Iris pigment epithelial cell (primary cell): Measurements from ENCODE around the gene CLTA.
"Not testable (repeated sequence)": the region's sequence is repeated elsewhere in the genome, so short reads cannot be mapped to it uniquely, and the experiment has no call there.

Source experiments
- DNase-seq: peaks from one replicate; pipeline ENCODE4 v3.0.0-alpha.2; 2011; ENCODE audit warnings: low read depth

Gene CLTA

DNA sequence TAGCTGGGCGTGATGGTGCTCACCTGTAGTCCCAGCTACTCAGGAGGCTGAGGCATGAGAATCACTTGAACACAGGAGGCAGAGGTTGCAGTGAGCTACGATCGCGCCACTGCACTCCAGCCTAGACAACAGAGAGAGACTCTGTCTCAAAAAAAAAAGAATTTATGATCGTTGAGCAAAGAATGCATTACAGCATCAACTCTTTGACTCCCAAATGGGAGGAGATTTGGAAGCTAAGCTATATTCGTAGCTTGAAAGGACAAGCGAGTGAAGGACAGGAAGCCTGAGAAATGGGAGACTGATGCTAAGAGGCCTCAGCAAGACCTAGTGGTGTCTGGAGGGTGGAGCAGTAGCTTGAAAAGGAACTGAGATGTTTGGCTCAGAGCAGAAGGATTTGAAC, 31.8 kb upstream of the CLTA start:
- DNase-seq = no peak

DNA sequence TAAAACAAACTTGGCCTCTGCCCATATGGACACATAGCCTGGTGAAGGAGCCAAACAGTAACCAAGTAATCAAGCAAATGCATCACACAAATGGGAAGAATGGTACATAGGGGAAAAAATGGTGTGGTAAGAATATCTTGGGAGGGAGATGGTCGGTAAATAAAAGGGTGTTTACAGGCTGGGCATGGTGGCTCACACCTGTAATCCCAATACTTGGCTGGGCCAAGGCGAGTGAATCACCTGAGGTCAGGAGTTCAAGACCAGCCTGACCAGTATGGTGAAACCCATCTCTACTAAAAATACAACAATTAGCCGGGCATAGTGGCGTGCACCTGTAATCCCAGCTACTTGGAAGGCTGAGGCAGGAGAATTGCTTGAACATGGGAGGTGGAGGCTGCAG, 31.2 kb upstream of the CLTA start:
- DNase-seq = not testable (repeated sequence)

DNA sequence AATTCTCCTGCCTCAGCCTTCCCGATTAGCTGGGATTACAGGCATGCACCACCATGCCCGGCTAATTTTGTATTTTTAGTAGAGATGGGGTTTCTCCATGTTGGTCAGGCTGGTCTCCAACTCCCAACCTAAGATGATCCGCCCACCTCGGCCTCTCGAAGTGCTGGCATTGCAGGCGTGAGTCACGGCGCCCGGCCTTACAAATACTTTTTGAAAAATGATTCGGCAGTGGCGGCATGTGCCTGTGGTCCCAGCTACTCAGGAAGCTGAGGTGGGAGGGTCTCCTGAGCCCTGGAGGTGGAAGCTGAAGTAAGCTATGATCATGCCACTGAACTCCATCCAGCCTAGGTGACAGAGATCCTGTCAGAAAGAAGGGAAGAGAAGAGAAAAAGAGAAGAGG, 30.6 kb upstream of the CLTA start:
- not testable (repeated sequence) for DNase-seq

DNA sequence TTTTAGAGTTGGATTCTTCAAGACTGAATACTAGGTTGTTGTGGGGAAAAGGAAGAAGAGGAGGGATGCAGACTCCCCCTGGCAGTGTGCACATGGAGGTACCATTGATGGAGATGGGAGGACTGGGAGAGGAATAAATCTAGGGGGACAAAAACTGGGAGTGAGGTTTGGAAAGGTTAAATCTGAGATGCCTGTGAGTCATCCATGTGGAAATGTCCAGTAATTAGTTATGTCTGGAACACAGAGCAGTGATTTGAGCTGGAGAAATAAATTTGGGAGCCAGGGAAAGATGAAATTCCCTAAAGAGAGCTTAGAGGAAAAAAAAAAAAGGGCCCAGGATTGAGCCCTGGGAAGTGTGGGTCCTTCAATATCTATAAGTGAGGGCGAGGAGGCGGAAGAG, 29.5 kb upstream of the CLTA start:
- no peak for DNase-seq

DNA sequence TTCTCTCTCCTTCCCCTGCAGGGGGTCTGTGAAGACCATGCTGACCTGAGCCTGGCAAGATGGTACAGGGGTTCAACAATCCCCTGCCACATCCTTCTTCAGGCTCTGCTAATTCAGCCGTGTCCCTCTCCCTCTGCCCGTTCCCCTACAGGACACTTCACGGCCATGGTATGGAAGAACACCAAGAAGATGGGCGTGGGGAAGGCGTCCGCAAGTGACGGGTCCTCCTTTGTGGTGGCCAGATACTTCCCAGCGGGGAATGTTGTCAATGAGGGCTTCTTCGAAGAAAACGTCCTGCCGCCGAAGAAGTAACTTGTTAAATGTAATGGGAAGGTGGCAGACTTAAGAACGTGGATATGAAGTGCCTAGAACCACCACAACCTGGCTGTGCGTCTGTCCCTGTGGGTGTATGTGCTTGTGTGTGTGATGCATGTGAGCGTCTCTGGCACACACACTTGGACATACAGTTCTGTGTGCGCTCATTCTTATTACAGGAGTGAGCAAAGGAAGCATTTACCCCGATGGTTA, 28.4 kb upstream of the CLTA start:
- DNase-seq = no peak

DNA sequence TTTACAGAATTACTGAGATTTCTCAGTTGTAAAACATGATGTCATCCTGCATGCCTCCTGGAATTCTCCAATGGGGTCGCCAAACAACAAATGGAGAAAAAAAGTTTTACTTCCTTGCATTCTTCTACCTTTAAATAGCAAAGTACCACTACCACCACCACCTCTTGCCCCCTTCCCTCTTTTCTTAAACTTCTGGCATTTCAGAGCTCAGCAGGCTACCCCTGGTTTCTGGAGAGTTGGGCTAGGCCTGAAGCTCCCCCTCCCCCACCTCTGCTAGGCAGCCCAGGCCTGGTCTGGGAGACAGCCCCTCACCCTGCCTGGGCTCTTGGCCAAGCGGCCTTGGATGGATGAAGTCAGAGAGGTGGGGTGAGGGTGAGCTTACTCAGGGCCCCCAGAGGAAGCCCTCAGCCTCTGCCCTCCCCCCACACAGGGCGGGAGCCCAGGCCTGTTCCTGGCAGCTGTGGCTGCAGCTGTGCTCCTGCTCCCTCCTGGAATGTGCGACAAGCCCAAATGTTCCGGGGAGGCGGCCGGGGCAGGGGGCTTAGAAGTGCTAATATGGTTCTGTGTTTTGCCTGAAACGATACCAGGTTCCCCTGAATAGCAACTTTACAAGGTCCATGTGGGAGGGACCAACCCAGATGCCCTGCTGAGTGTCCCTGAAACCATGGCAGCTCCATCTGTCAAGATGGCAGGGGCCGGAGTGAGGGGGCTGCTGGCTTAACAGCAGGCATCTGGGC, 27.5 kb upstream of the CLTA start:
- DNase-seq = peak; percentile 72

DNA sequence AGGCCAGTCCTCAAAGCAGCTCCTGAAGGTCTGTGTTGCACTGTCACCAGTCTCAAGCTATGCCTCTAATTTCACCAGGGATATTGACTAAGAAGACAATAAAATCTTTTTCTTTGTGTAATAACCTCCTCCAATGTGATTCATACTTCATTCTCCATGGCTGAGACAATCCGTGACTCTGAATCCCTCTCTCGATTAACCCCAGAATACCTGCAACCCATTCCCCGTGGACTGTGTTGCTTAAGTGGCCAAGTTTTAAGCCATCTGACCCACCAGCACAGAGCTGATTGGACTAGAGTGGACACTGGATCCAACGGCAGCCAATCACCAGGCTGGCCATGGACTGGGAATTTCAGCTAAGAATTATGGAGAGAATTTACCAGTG, 26.9 kb upstream of the CLTA start:
- DNase-seq = peak; percentile 61

DNA sequence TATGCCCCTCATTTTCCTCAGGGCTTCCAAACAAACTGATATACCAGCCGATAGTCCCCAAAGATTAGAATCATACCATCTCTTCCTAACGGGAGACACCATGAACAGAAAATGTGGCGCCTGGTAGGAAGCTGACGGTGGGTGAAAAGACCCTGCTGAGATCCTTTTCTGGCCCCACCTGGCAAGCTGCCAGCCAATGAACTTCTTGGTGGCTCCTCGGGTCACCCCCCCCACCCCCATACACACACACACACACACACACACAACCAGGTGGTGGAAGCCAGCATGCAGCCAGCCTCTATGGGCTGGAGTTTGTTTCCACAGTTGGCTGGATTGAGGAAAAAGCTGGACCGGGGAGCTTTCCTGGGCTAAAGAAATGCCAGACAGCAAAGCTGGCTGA, 26.3 kb upstream of the CLTA start:
- no peak for DNase-seq

DNA sequence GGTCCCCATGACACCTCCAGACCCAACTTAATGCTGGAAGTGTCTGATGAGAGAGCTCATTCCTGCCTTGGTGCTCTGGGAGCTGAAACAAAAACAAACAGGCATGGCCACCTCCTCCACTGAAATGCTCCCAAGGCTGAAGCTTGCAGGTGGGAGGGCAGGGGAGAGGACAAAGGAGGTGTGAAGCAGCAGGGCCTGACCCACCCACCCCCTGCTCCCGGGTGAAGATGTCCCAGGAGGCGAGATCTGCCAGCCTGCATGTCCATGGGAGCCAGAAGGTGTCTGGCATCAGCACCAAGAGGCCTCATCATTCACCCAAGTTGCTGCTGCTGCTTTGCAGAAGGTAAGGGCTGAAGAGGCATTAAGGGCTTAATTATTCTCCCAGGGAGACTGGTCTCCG, 25.7 kb upstream of the CLTA start:
- DNase-seq = no peak

DNA sequence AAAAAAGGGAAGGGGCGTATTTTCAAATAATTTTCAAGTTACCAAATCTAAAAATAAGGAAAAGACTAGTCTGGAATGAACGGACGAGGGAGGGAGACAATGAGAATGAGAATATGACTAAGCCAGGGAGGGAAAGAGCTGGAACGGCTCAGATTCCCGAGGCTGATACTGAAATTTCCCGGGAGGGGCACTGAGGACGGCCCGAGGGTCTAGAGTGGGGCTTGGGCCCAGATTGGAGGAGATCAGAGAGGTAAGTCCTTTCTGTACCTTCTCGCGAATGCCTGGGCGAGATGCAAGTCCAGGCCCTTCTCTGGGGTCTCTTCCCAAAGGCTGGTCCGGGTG, 24.9 kb upstream of the CLTA start:
- no peak for DNase-seq

DNA sequence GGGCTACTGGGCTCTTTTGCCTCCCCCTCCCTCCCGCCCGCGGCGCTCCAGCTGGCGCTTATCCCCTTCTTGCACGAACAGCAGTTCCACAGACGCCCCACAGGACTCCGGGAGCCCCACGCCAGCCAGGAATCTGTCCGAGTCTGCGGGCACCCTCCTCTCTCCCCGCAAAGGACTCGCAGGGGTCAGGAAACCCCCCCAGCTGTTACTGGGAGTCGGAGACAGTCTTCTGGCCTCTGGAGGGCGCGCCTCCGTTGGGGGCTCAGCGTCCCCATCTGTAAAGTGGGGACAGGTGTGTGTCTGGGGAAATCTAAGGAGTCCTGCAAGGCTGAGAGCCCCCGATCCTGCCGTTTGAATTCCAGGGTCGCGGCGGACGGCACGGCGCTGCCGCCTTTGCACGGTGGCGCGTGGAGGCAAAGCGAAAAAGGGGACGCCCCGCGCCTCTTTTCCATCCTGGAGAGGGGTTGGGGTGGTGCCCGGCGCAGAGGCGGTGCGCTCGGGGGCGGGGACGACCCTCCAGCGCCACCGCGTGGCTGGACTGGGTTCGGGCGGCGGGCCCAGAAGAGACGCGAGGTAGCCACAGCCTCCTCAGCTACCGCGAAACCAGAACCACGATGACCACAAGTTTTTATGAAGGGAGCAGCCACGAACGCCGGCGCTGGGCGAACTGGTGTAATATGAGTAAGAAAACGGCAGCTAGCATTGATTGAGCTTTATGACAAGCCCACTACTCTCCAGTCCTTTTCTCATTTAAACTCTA, 24.4 kb upstream of the CLTA start:
- peak; percentile 88 for DNase-seq

DNA sequence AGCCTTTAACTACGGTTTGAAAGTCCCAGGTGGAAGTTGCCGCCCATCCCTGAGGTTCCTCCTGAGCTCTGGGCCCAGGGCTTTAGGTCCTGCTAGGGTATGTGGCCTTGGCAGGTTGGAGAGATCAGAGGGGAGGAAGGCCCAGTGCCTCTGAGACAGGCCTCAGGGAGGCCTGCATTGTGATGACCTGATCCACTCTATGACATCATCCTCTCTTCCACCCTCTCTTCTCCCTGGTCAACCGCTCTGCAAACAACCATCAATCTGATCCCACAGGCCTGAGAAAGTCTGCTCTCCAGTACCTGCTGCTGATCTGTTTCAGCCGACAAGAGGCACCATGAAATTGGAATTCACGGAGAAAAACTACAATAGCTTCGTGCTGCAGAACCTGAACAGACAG, 21.6 kb upstream of the CLTA start, which contains the start of gene CCIN:
CCIN (plus strand) TSS at position 223 of the 400 bp plus-strand sequence; CDS start at position 338, 115 bp downstream.
- DNase-seq = no peak

DNA sequence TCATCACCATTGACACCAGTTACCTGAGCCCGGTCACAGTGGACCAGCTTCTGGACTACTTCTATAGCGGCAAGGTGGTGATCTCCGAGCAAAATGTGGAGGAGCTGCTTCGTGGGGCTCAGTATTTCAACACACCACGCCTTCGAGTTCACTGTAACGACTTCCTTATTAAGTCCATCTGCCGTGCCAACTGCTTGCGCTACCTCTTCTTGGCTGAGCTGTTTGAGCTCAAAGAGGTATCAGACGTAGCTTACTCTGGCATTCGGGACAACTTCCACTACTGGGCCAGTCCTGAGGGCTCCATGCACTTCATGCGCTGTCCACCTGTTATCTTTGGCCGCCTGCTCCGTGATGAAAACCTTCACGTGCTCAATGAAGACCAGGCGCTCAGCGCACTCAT, 21.0 kb upstream of the CLTA start:
- DNase-seq = no peak

DNA sequence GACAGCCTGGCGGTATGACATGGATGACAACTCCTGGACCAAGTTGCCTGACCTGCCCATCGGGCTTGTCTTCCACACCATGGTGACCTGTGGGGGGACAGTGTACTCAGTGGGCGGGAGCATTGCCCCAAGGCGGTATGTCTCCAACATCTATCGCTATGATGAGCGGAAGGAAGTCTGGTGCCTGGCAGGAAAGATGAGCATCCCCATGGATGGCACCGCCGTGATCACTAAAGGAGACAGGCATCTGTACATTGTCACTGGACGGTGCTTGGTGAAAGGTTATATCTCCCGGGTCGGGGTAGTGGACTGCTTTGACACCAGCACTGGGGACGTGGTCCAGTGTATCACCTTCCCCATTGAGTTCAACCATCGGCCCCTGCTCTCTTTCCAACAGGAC, 20.2 kb upstream of the CLTA start:
- DNase-seq = no peak

DNA sequence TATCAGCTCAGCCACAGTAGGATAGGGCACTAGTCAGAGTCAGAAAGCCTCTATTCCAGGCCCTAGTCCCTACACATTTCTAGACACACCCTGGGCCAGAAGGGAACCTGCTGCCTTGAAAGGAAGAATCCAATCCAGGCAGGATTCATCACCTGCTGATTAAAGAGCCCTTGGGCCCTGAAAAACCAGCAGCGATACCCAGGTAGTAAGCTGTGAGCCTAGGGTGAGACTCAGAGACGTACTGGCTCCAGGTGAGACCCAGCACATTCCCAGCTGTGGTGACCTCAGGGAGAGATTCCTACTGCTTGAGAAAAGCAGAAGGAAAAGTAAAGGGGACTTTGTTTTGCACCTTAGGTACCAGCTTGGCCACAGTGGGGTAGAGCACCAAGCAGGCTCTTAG, 16.9 kb upstream of the CLTA start:
- DNase-seq = no peak

DNA sequence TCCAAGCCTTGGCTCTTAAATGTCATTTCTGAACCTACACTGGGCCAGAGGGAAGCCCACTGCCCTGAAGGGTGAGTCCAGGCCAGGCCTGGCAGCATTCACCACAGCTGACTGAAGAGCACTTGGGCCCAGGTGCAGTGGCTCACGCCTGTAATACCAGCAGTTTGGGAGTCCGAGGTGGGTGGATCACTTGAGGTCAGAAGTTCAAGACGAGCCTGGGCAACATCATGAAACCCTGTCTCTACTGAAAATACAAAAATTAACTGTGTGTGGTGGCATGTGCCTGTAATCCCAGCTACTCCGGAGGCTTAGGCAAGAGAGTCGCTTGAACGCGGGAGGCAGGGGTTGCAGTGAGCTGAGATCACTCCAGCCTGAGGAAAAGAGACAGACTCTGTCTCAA, 16.4 kb upstream of the CLTA start:
- DNase-seq = no peak

DNA sequence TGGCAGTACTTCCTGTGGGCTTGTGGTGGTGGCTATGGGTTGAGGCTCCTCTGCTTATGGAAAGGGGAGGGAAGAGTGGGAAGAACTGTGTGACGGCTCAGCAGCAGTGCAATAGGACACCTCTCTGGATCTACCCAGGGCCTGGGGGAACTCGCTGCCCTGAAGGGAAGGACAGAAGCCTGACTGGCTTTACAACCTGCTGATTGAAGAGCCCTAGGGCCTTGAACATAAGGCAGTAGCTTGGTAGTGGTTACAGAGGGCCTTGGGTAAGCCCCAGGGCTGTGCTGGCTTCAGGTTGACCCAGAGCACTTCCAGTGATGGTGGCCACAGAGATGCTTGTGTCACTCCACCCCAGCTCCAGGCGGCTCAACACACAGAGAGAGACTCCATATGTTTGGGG, 16.0 kb upstream of the CLTA start:
- no peak for DNase-seq

DNA sequence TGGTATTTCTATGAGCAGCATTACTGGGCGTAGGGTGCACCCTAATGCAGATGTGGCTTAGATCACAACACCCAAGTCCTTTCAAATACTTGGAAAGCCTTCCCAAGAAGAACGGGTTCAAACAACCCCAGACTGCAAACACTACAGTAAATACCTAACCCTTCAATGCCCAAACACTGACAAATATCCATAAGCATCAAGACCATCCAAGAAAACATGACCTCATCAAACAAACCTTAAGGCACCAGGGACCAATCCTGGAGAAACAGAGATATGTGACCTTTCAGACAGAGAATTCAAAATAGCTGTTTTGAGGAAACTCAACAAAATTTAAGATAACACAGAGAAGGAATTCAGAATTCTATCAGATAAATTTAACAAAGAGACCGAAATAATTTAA, 15.5 kb upstream of the CLTA start:
- not testable (repeated sequence) for DNase-seq

DNA sequence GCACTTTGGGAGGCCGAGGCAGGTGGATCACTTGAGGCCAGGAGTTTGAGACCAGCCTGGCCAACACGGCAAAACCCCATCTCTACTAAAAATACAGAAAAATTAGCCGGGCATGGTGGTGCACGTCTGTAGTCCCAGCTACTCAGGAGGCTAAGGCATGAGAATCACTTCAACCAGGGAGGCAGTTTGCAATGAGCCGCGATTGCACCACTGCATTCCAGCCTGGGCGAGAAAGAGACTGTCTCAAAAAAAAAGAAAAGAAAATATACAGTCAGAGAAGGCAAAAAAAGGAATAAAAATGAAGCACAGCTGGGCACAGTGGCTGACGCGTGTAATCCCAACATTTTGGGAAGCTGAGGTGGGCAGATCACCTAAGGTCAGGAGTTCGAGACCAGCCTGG, 14.2 kb upstream of the CLTA start:
- DNase-seq = not testable (repeated sequence)

DNA sequence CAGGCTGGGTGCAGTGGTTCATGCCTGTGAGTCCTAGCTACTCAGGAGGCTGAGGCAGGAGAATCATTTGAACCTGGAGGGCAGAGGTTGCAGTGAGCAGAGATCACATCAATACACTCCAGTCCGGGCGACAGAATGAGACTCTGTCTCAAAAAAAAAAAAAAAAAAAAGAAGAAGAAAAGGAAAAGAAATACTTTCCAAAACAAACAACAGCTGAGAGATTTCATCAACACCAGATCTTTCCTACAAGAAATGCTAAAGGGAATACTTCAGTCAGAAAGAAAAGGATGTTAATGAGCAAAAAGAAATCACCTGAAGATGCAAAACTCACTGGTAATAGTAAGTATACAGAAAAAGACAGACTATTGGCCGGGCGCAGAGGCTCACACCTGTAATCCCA, 13.2 kb upstream of the CLTA start:
- no peak for DNase-seq

DNA sequence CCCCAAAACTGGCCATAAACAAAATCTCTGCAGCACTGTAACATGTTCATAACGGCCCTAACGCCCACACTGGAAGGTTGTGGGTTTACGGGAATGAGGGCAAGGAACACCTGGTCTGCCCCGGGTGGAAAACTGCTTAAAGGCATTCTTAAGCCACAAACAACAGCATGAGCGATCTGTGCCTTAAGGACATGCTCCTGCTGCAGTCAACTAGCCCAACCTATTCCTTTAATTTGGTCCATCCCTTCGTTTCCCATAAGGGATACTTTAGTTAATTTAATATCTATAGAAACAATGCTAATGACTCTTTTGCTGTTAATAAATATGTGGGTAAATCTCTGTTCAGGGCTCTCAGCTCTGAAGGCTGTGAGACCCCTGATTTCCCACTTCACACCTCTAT, 10.5 kb upstream of the CLTA start:
- DNase-seq = not testable (repeated sequence)

DNA sequence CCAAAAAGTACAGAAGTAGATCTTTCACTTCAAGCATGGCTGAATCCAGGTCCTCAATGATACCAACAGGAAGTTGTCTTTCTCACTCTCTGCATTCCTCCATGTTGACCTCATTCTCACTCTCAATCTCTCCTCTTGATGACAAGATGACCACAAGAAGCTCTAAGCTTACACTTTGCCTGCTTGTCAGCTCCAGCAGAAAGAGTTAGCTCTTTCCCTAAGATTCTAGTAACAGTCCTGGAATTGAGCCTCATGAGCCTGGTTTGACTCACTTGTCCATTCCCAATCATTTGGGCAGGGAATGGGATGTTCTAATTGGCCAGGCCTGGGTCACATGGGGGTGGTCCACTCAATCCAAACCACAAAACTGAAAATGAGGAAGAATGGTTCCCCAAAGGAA, 3.3 kb upstream of the CLTA start:
- peak; percentile 91 for DNase-seq

DNA sequence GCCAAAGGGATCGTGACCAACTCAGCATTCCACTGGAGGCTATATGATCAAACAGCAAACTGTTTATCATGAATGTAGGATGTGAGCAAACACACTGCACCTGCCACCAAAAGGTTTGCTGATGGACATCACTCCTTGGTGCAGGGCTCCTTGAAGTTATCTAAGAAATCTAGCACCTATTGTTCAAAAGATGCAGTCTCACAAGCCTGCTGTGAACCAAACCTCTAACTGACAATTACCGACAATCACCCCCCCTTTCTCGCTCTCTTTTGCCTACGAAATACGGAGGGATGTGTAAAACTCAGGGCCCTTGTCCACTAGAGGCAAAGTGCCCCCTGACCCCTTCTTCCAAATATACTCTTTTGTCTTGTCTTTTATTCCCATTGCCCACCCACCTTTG, 2.5 kb upstream of the CLTA start:
- no peak for DNase-seq

DNA sequence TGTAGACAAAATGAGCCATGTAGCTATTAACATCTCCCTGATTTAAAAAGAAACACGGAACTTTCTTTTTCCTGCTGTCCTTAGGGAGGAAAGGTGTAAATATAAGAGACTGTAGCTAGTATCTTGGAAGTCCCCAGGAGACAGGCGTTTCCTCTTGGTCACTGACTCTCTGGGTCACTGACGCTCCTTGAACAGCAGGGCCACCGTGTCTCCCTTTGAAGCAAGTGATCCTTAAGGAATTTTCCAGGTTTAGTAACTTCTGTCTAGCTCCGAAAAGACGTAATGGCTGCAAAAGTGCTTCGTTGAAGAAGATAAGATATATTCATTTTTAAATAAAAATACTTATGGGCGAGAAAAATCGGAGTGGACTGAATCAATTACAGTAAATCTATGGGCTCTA, 745 bp upstream of the CLTA start:
- no peak for DNase-seq
